ENCODE results near the gene HOGA1. TPM values are rescaled to one million over a fixed set of nuclear protein-coding genes. Genes with fewer than 3 reads are reported as not detected.

The HOGA1 gene
- total RNA-seq, 1 experiment from 2014 or later, result 0.08 TPM

GRCh38 chr10:97597778-97598177, 13.6 kb downstream of the HOGA1 start:
- DNase-seq (ENCODE audit: low read depth, low spot score), result no peak

GRCh38 chr10:97598407-97599271, 14.4 kb downstream of the HOGA1 start:
- intact Hi-C loops (cut with micrococcal nuclease; ENCODE audit: unreplicated experiment) (no loop called here), in situ Hi-C loops (cut with HindIII; ENCODE audit: low pct_unique_long_range_greater_than_20kb, low sequenced_read_pairs) (no loop called here)
- POLR2A ChIA-PET, result no interaction called here
- H3K27ac ChIP-seq (ENCODE audit: low read length), result no peak overlapping the region
- BruUV-seq (replicated peaks), result no TSS peak
- ATAC-seq (no peak), DNase-seq (ENCODE audit: low read depth, low spot score) (no peak)
- no peak overlapping the region for H3K4me3 ChIP-seq (ENCODE audit: low read depth in 2 of 2, low read length in 2 of 2)
- no peaks in the 10 kb centered on the region for H3K27me3 ChIP-seq (ENCODE audit: control insufficient read depth, insufficient read depth, low read length)
- CTCF ChIA-PET, result no interaction called here
- peaks cover 14% of the 10 kb centered on the region; the same call in 1 of the 2 replicates for H3K4me1 ChIP-seq (ENCODE audit: control insufficient read depth, insufficient read depth, low read length)
- H3K36me3 ChIP-seq (ENCODE audit: control insufficient read depth, insufficient read depth, low read length), result no peaks in the 10 kb centered on the region
- no peaks in the 10 kb centered on the region for H3K9me3 ChIP-seq (ENCODE audit: control insufficient read depth, insufficient read depth, low read depth, low read length)
- no peak for TF ChIP-seq POLR2AphosphoS5 (IDR thresholded peaks at IDR 0.05; ENCODE audit: low read depth, low read length)
- TF ChIP-seq SIN3A (IDR thresholded peaks at IDR 0.05; ENCODE audit: borderline replicate concordance, insufficient read depth, low read depth, low read length), result no peak
- TF ChIP-seq CTCF (IDR thresholded peaks at IDR 0.05), result no peak
- TF ChIP-seq TCF7L2 (IDR thresholded peaks at IDR 0.05; ENCODE audit: low read depth, low read length), result no peak

More at GRCh38 chr10:97597778-97598177, 13.6 kb downstream of the HOGA1 start:
- Histone ChIP-seq H3K27me3 (ENCODE audit: control insufficient read depth, insufficient read depth, low read length) (no peaks in the 10 kb centered on the region), H3K9me3 (ENCODE audit: control insufficient read depth, insufficient read depth, low read depth, low read length) (no peaks in the 10 kb centered on the region), H3K4me1 (ENCODE audit: control insufficient read depth, insufficient read depth, low read length) (peaks cover 14% of the 10 kb centered on the region; the same call in 1 of the 2 replicates), H3K4me3 (ENCODE audit: low read depth in 2 of 2, low read length in 2 of 2) (no peak overlapping the region), H3K36me3 (ENCODE audit: control insufficient read depth, insufficient read depth, low read length) (no peaks in the 10 kb centered on the region), H3K27ac (ENCODE audit: low read length) (peak overlapping the region; percentile 19; the same call in 1 of the 2 replicates)
- ChIA-PET CTCF (no interaction called here), POLR2A (no interaction called here)
- TF ChIP-seq SIN3A (IDR thresholded peaks at IDR 0.05; ENCODE audit: borderline replicate concordance, insufficient read depth, low read depth, low read length) (no peak), REST (IDR thresholded peaks at IDR 0.05; ENCODE audit: insufficient read depth in 1 of 2, low read depth in 2 of 2, low read length in 1 of 2) (no peak), TCF7L2 (IDR thresholded peaks at IDR 0.05; ENCODE audit: low read depth, low read length) (no peak), CTCF (IDR thresholded peaks at IDR 0.05) (no peak), POLR2AphosphoS5 (IDR thresholded peaks at IDR 0.05; ENCODE audit: low read depth, low read length) (no peak)
- in situ Hi-C loops (cut with HindIII; ENCODE audit: low pct_unique_long_range_greater_than_20kb, low sequenced_read_pairs), result no loop called here
- intact Hi-C loops (cut with micrococcal nuclease; ENCODE audit: unreplicated experiment), result no loop called here
- no TSS peak for BruUV-seq (replicated peaks)
- ATAC-seq, result no peak

Data from Panc1 (cell line).